A673 (cell line): ENCODE data around the gene CCL3.

Source experiments
- EZH2 ChIP-seq: fragments of 200-600 bp; sonication (generic); IDR thresholded peaks from 2 replicates; pipeline ENCODE4 v1.6.1; 2017; ENCODE audit warnings: borderline replicate concordance, low read depth, mild to moderate bottlenecking, mixed read lengths, antibody characterized with exemption, low read length; ENCODE audit not compliant: poor library complexity, severe bottlenecking
- TF ChIP-seq, protein P1 (sequence below): fragments of 300-800, 200-600 bp; sonication (generic); conservative IDR thresholded peaks from 2 replicates; pipeline ENCODE4 v1.5.1; 2017; ENCODE audit warnings: low read depth, mild to moderate bottlenecking, antibody characterized with exemption, low read length, moderate library complexity, mixed read lengths

DNA sequence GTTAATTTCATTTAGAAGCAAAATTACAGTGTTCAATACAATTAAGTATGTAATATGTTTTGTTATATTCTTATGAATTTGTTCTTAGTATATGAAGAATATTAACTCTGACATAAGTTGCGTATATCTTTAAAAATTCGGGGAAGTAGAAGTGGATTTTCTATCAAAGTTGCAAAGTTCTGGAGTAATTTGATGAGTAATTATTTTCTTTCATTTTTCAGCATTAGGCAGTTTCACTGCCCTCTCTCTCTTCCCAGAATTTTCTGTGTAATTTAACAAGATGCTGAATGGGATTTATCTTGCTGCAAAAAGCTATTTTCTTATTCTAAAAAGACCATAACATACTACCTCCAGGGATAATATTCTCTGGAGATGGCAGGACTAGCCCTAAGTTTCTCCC is 34.8 kb downstream of the CCL3 start:
- TF ChIP-seq, protein P1, sequence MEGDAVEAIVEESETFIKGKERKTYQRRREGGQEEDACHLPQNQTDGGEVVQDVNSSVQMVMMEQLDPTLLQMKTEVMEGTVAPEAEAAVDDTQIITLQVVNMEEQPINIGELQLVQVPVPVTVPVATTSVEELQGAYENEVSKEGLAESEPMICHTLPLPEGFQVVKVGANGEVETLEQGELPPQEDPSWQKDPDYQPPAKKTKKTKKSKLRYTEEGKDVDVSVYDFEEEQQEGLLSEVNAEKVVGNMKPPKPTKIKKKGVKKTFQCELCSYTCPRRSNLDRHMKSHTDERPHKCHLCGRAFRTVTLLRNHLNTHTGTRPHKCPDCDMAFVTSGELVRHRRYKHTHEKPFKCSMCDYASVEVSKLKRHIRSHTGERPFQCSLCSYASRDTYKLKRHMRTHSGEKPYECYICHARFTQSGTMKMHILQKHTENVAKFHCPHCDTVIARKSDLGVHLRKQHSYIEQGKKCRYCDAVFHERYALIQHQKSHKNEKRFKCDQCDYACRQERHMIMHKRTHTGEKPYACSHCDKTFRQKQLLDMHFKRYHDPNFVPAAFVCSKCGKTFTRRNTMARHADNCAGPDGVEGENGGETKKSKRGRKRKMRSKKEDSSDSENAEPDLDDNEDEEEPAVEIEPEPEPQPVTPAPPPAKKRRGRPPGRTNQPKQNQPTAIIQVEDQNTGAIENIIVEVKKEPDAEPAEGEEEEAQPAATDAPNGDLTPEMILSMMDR: no peak
- no peak for TF ChIP-seq EZH2
